ENCODE data around the gene IER3.
A peak's percentile ranks its signal among the peaks of the same experiment; 100 is the strongest.
"Not testable (repeated sequence)": the region's sequence is repeated elsewhere in the genome, so short reads cannot be mapped to it uniquely, and the experiment has no call there.

IER3 gene

DNA sequence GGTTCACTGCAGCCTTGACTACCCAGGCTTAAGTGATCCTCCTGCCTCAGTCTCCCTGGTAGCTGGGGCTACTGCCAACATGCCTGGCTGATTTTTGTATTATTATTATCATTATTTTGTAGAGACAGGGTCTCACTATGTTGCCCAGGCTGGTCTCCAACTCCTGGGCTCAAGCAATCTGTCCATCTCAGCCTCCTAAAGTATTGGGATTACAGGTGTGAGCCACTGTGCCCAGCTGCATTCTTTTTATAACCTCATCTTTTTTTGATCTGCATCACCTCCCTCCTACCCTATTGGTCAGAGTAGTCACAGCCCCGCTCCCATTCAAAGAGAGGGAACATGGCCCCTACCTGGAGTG, 23.6 kb upstream of the IER3 start:
- H3K27me3 ChIP-seq (ENCODE audit: low read depth, low read length) = no peaks in the 10 kb centered on the region
- H3K27ac ChIP-seq (ENCODE audit: low read length) = no peak overlapping the region
- H3K9me3 ChIP-seq (ENCODE audit: control insufficient read depth in 1 of 2, low read length in 2 of 2) = no peaks in the 10 kb centered on the region
- peaks cover 24 to 33% of the 10 kb centered on the region in 2 donors for H3K4me1 ChIP-seq (ENCODE audit: control insufficient read depth in 1 of 2, insufficient read depth in 2 of 2, low read length in 2 of 2)
- no peak overlapping the region for H3K4me3 ChIP-seq (ENCODE audit: low read depth in 1 of 2, low read length in 2 of 2)
- H3K36me3 ChIP-seq (ENCODE audit: control insufficient read depth in 1 of 2, insufficient read depth in 2 of 2, low read length in 2 of 2) = no peaks in the 10 kb centered on the region

- Histone ChIP-seq H3K27ac (ENCODE audit: low read length) (no peak overlapping the region), H3K4me3 (ENCODE audit: low read depth in 1 of 2, low read length in 2 of 2) (no peak overlapping the region), H3K36me3 (ENCODE audit: control insufficient read depth in 1 of 2, insufficient read depth in 2 of 2, low read length in 2 of 2) (no peaks in the 10 kb centered on the region), H3K4me1 (ENCODE audit: control insufficient read depth in 1 of 2, insufficient read depth in 2 of 2, low read length in 2 of 2) (peaks cover 24 to 33% of the 10 kb centered on the region in 2 donors), H3K9me3 (ENCODE audit: control insufficient read depth in 1 of 2, low read length in 2 of 2) (no peaks in the 10 kb centered on the region), H3K27me3 (ENCODE audit: low read depth, low read length) (no peaks in the 10 kb centered on the region)
Observed at GRCh38 chr6:30767158-30767943, 23.0 kb upstream of the IER3 start.

GRCh38 chr6:30766461-30767157, 22.3 kb upstream of the IER3 start:
- Histone ChIP-seq H3K27ac (ENCODE audit: low read length) (no peak overlapping the region), H3K36me3 (ENCODE audit: control insufficient read depth in 1 of 2, insufficient read depth in 2 of 2, low read length in 2 of 2) (no peaks in the 10 kb centered on the region), H3K4me1 (ENCODE audit: control insufficient read depth in 1 of 2, insufficient read depth in 2 of 2, low read length in 2 of 2) (peaks cover 24 to 33% of the 10 kb centered on the region in 2 donors)

GRCh38 chr6:30765495-30765894, 21.1 kb upstream of the IER3 start:
- not testable (repeated sequence) for H3K27me3 ChIP-seq (ENCODE audit: low read depth, low read length); H3K9me3 ChIP-seq (ENCODE audit: control insufficient read depth in 1 of 2, low read length in 2 of 2); H3K4me3 ChIP-seq (ENCODE audit: low read depth in 1 of 2, low read length in 2 of 2); H3K27ac ChIP-seq (ENCODE audit: low read length); H3K36me3 ChIP-seq (ENCODE audit: control insufficient read depth in 1 of 2, insufficient read depth in 2 of 2, low read length in 2 of 2)
- peaks cover 24 to 33% of the 10 kb centered on the region in 2 donors for H3K4me1 ChIP-seq (ENCODE audit: control insufficient read depth in 1 of 2, insufficient read depth in 2 of 2, low read length in 2 of 2)

More at GRCh38 chr6:30766461-30767157, 22.3 kb upstream of the IER3 start:
- Histone ChIP-seq H3K27me3 (ENCODE audit: low read depth, low read length) (no peaks in the 10 kb centered on the region), H3K9me3 (ENCODE audit: control insufficient read depth in 1 of 2, low read length in 2 of 2) (no peaks in the 10 kb centered on the region), H3K4me3 (ENCODE audit: low read depth in 1 of 2, low read length in 2 of 2) (no peak overlapping the region)

GRCh38 chr6:30764490-30765043, 20.2 kb upstream of the IER3 start:
- peaks cover 17 to 25% of the 10 kb centered on the region in 2 donors for H3K4me1 ChIP-seq (ENCODE audit: control insufficient read depth in 1 of 2, insufficient read depth in 2 of 2, low read length in 2 of 2)
- not testable (repeated sequence) for H3K9me3 ChIP-seq (ENCODE audit: control insufficient read depth in 1 of 2, low read length in 2 of 2); H3K4me3 ChIP-seq (ENCODE audit: low read depth in 1 of 2, low read length in 2 of 2); H3K27ac ChIP-seq (ENCODE audit: low read length); H3K27me3 ChIP-seq (ENCODE audit: low read depth, low read length); H3K36me3 ChIP-seq (ENCODE audit: control insufficient read depth in 1 of 2, insufficient read depth in 2 of 2, low read length in 2 of 2)

DNA sequence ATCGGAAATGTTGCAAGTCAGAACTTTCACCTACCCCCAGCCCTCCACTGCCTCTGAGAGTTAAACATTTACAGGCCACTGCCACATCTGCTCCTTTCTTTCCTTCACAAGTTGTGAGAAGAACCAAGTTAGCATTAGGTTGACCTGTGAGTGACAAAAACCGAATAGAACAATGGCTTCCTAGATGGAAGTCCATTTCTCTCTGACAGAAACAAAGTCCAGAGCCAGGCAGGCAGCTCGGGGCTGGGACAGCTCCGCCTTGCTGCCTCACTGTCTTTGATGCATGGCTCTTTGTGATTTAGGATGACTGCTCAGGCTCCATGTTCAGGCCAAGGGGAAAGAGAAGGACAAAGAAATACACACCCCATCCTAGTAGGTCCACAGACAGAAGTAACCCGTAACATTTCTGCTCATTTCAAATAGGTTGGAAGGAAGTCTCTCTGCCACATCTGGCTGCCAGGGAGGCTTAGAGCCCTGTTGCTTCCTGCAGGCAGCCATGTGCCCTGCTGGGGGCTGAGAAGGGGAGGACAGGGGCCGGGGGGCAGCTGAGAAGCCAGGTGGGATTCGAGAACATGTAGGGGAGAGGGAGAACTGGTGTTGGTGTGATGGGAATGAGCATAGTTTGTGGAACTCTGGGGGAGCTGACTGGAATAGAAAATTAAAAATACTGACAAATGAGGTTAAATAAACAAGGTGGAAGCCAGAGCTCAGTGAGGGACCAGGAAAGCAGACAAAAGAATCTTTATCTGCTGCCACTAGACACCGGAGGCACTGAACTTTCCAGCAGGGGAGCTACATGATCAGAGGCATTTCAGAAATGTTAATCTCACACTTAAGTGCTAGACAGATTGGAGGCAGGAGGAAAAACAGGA, 19.5 kb upstream of the IER3 start:
- H3K27me3 ChIP-seq (ENCODE audit: low read depth, low read length) = no peaks in the 10 kb centered on the region
- no peaks in the 10 kb centered on the region for H3K36me3 ChIP-seq (ENCODE audit: control insufficient read depth in 1 of 2, insufficient read depth in 2 of 2, low read length in 2 of 2)
- peak overlapping the region; percentile 40 for H3K27ac ChIP-seq (ENCODE audit: low read length)
- H3K4me1 ChIP-seq (ENCODE audit: control insufficient read depth in 1 of 2, insufficient read depth in 2 of 2, low read length in 2 of 2) = peaks cover 12 to 18% of the 10 kb centered on the region in 2 donors
- no peaks in the 10 kb centered on the region for H3K9me3 ChIP-seq (ENCODE audit: control insufficient read depth in 1 of 2, low read length in 2 of 2)
- H3K4me3 ChIP-seq (ENCODE audit: low read depth in 1 of 2, low read length in 2 of 2) = no peak overlapping the region

GRCh38 chr6:30763155-30763617, 18.8 kb upstream of the IER3 start:
- peaks cover 6 to 15% of the 10 kb centered on the region in 2 donors for H3K4me1 ChIP-seq (ENCODE audit: control insufficient read depth in 1 of 2, insufficient read depth in 2 of 2, low read length in 2 of 2)
- no peaks in the 10 kb centered on the region for H3K36me3 ChIP-seq (ENCODE audit: control insufficient read depth in 1 of 2, insufficient read depth in 2 of 2, low read length in 2 of 2)
- no peak overlapping the region for H3K4me3 ChIP-seq (ENCODE audit: low read depth in 1 of 2, low read length in 2 of 2)
- H3K9me3 ChIP-seq (ENCODE audit: control insufficient read depth in 1 of 2, low read length in 2 of 2) = no peaks in the 10 kb centered on the region
- H3K27me3 ChIP-seq (ENCODE audit: low read depth, low read length) = no peaks in the 10 kb centered on the region
- H3K27ac ChIP-seq (ENCODE audit: low read length) = peak overlapping the region; percentile 40

DNA sequence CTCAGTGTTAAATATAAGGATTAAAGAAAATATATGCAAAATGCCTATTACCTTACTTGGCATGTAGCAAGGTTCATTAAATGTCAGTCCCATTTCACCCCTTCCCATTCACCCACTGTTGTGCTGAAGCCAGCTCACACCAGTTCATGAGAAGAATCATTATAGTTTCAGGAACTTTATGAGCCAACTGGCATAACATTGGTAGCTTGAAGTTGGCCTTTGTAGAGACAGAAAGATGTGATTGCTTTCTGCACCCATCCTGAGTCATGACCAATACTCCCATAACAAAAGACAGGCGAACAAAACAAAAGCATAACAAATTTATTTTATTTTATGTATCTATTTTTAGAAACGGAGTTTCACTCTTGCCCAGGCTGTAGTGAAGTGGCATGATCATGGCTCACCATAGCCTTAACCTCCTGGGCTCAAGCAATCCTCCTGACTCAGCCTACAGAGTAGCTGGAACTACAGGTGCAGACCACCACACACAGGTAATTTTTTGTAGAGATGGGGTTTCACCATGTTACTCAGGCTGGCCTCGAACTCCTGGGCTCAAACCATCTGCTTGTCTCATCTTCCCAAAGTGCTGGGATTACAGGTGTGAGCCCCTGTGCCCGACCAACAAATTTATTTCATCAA, 17.6 kb upstream of the IER3 start:
- Histone ChIP-seq H3K27ac (ENCODE audit: low read length) (no peak overlapping the region), H3K27me3 (ENCODE audit: low read depth, low read length) (no peaks in the 10 kb centered on the region), H3K4me3 (ENCODE audit: low read depth in 1 of 2, low read length in 2 of 2) (no peak overlapping the region), H3K36me3 (ENCODE audit: control insufficient read depth in 1 of 2, insufficient read depth in 2 of 2, low read length in 2 of 2) (no peaks in the 10 kb centered on the region), H3K4me1 (ENCODE audit: control insufficient read depth in 1 of 2, insufficient read depth in 2 of 2, low read length in 2 of 2) (peaks cover 6 to 15% of the 10 kb centered on the region in 2 donors), H3K9me3 (ENCODE audit: control insufficient read depth in 1 of 2, low read length in 2 of 2) (no peaks in the 10 kb centered on the region)

DNA sequence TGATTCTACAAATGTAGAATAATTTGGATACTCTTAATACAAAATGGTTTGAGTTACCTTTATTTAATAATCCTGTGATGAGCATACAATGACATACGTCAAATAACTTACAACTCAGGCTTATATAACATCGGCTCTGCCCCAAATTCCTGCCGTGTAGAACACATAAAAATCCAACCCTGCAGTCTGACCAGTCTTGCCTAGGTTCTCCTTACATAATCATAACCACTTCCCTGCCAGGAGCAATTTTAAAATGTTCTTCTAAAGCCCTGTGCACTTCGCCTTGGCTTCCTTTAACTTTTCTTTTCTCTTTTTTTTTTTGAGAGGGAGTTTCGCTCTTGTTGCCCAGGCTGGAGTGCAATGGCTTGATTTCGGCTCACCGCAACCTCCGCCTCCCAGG, 16.2 kb upstream of the IER3 start:
- H3K36me3 ChIP-seq (ENCODE audit: control insufficient read depth in 1 of 2, insufficient read depth in 2 of 2, low read length in 2 of 2) = no peaks in the 10 kb centered on the region
- H3K27ac ChIP-seq (ENCODE audit: low read length) = no peak overlapping the region
- peaks cover 6 to 10% of the 10 kb centered on the region in 2 donors for H3K4me1 ChIP-seq (ENCODE audit: control insufficient read depth in 1 of 2, insufficient read depth in 2 of 2, low read length in 2 of 2)
- no peaks in the 10 kb centered on the region for H3K9me3 ChIP-seq (ENCODE audit: control insufficient read depth in 1 of 2, low read length in 2 of 2)
- no peak overlapping the region for H3K4me3 ChIP-seq (ENCODE audit: low read depth in 1 of 2, low read length in 2 of 2)
- no peaks in the 10 kb centered on the region for H3K27me3 ChIP-seq (ENCODE audit: low read depth, low read length)

GRCh38 chr6:30759575-30760239, 15.4 kb upstream of the IER3 start:
- H3K36me3 ChIP-seq (ENCODE audit: control insufficient read depth in 1 of 2, insufficient read depth in 2 of 2, low read length in 2 of 2) = no peaks in the 10 kb centered on the region

More at GRCh38 chr6:30759575-30760239, 15.4 kb upstream of the IER3 start:
- Histone ChIP-seq H3K9me3 (ENCODE audit: control insufficient read depth in 1 of 2, low read length in 2 of 2) (no peaks in the 10 kb centered on the region), H3K4me1 (ENCODE audit: control insufficient read depth in 1 of 2, insufficient read depth in 2 of 2, low read length in 2 of 2) (peaks cover 6 to 10% of the 10 kb centered on the region in 2 donors), H3K27ac (ENCODE audit: low read length) (peak overlapping the region; percentile 68), H3K4me3 (ENCODE audit: low read depth in 1 of 2, low read length in 2 of 2) (no peak overlapping the region), H3K27me3 (ENCODE audit: low read depth, low read length) (no peaks in the 10 kb centered on the region)

All from muscle layer of duodenum (tissue), 2 donors.